LoVo (cell line): Measurements from ENCODE around the gene ZC3H18.
A peak's percentile ranks its signal among the peaks of the same experiment; 100 is the strongest.
"Not testable (repeated sequence)": the region's sequence is repeated elsewhere in the genome, so short reads cannot be mapped to it uniquely, and the experiment has no call there.

Experiments
- DNase-seq: peaks from one replicate; pipeline ENCODE4 v3.0.0-alpha.2; 2016; ENCODE audit warnings: low spot score

Gene ZC3H18

GRCh38 chr16:88654363-88655052 lies 84.3 kb downstream of the ZC3H18 start:
- no peak for DNase-seq

GRCh38 chr16:88655053-88655732 lies 85.0 kb downstream of the ZC3H18 start:
- no peak for DNase-seq

DNA sequence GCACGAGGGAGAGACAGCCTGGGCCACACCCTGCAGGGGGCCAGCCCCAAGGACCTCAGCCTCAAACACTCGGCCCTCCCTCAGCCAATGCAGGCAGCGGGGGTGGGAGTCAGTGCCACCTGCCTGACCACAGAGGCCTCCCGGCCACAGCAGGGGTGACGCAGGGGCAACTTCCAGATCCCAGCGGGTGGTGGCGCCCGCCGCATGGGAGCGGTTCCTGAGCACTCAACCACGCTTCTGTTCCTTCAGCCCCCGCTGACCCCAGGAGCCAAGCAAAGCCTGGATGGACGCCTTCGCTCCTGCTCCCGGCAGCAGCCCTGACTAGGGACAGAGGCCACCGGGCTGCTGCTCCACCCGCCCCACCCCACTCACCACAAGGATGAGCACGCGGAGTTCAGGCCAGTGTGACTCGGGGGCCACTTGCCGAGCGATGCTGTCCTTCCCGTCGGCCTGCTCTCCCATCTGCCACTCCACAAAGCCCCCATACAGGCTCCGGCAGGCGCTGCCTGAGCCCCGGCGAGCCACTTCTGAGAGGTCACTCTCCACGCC lies 85.6 kb downstream of the ZC3H18 start:
- no peak for DNase-seq

DNA sequence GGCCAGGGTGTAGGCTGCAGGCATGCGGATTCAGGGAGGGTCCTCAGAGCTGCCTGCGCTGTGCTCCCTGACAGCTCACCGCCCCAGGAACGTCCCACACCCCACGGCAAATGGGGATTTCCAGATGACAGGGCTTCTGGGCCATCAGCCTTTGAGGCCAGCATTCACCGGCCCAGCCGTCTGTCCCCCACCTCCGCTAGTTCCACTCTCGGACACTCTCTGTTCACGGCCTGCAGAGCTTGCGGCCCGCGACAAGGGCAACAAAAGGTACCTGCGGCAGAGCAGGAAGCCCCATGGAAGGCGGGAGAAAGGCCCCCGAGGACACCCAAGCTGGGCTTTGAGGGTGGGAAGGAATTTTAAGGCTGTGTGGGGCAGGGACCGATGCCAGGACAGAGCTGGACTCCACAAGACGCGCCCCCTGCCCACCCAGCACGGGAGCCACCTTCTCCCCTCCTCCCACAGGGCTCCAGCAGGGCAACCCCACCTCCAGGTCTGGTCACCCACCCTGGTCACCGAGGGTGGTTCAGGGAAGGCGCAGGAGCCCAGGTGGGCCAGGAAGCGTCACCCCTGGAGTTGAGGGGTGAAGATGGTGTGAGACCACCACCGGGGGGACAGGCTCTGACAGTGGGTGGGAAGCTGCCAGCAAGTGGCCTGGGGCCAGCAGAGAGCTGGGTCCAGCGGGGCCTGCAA lies 86.2 kb downstream of the ZC3H18 start:
- DNase-seq, result no peak

- DNase-seq, result no peak
These were observed 87.2 kb downstream of the ZC3H18 start for GRCh38 chr16:88657371-88657770.

DNA sequence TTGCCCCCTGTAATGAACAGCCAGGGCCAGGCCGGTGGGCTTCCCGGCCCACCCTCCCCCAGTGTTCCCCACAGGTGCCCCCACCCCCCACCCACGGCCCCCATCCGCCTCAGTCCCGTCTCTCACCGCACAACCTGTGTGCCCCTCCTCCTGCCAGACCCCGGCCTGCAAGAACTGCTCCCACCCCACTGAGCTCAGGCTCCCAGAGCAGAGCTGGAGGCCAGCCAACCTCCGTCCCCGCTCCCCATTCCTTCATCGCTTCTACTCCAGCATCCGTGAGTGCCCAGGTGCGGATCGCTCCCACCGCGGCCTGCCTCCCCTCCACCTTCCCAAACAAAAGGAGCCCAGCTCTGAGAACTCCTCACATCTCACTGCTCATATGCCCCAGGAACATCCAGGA lies 88.5 kb downstream of the ZC3H18 start:
- DNase-seq, result no peak

DNA sequence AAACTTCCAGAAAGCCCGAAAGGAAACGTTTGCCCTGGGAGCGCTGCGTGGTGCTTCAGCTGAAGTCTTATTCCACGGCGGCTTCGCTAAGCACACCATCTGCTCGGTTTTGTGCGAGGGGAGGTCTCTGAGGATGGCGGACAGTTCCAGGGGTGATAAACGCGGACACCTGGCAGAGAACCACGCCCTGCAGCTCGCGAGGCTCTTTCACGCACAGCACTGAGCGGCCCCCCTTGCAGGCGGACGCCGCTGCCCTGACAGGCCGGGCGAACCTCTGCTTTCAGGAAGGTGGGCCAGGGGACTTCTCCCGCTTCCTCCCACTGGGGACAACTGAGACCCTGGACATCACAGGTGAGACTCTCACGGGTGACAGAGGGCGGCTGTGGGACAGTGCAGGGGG lies 89.0 kb downstream of the ZC3H18 start:
- DNase-seq, result no peak

GRCh38 chr16:88661468-88661867 lies 91.3 kb downstream of the ZC3H18 start:
- DNase-seq, result no peak

DNA sequence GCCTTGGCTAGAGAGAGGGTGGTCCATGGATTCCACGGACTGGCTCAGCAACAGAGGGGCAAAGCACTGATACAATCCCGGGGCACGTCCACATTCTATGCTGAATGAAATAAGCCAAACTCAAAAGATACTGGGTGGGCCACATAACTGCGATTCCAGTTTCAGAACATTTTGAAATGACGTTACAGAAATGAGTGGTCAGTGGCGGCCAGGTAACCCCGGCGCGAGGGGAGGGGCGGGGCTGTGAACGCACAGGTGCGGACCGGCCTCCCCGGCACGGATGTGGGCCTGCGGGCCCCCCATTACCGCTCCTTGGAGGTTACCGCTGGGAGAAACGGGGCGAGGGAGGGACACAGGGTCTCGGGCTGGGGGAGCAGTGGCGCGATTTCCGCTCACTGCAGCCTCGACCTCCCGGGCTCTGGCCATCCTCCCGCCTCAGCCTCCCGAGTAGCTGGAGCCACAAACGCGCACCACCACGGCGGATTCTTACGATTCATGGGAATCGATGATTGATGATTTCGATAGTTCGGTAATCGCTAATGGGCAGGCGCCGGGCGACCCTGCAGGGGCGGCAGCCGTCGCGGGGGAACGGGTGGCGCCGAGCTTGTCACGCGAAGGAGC lies 92.1 kb downstream of the ZC3H18 start:
- no peak for DNase-seq

DNA sequence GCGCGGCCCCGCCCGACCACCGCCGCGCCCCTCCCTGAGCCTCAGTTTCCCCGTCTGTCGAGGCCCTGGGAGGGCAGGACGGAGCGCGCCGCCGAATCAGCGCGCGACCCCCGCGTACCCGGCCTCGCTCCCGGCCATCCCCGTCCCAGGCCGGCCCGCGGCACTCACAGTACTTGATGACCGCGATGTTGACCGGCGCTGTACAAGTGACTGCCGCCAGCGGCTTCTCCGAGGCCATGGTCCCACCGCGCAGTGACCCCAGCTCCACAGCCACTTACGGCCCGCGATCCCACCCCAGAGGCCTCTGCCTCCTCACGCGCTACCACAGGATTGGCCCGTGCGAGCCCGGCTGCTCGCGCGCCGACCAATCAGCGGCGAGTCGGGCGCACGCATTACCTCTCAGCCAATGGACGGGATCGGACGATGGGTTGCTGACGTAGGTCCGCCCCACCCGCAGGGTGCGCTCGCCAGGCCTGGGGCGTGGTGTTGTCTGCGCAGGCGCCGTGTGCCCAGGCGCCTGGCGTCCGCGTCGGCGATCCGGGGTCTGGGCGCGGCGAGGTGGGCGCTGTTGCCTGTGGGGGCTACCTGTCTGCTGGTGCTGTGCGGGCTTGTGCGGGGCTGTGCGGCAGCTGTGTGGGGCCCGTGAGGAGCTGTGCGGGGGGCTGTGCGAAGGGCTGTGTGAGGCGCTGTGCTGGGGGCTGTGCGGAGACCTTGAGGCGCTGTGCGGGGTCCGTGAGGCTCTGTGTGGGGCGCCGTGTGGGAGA lies 92.8 kb downstream of the ZC3H18 start, which contains the start of gene MVD:
TSS of gene MVD (minus strand) at position 249 of the 764 bp plus-strand sequence. CDS start at position 238, 11 bp downstream.
- DNase-seq, result peak; percentile 98

DNA sequence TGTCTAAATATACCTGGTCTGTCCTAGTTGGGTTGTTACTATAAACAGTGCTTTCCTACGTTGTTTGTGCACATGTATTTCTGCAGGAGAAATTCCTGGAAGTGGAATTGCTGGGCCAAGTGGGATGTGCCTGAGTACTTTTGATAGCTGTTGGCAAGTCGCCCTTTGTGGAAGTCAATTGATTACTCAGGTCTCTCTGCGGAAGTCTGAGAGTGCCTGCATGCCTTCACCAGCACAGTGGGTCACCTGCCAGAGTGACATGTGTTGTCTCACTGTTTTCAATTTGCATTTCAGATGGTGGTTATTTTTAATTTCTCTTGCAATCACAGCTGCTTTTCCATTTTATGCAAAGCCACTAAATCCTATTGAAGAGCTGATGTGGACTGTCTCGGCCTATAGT lies 94.9 kb downstream of the ZC3H18 start:
- DNase-seq, result no peak

- no peak for DNase-seq
These were observed 95.4 kb downstream of the ZC3H18 start for GRCh38 chr16:88665570-88665969.

- no peak for DNase-seq
These were observed 97.3 kb downstream of the ZC3H18 start for GRCh38 chr16:88667461-88667860.

DNA sequence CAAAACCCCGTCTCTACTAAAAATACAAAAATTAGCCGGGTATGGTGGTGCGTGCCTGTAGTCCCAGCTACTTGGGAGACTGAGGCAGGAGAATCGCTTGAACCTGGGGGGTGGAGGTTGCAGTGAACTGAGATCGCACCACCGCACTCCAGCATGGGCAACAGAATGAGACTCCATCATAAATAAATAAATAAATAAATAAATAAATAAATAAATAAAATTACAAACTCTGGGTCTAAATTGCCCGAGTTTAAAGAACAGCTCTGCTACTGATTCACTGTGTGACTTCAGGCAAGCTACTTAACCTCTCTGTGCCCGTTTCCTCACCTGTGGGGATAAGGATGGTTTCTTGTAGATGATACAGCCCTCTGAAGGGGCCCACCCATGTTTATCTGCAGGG lies 99.3 kb downstream of the ZC3H18 start:
- DNase-seq, result not testable (repeated sequence)

- DNase-seq, result no peak
These were observed 99.8 kb downstream of the ZC3H18 start for GRCh38 chr16:88669980-88670379.

- DNase-seq, result no peak
These were observed 101.6 kb downstream of the ZC3H18 start for GRCh38 chr16:88671806-88672205.

GRCh38 chr16:88672776-88673175 lies 102.6 kb downstream of the ZC3H18 start:
- no peak for DNase-seq

DNA sequence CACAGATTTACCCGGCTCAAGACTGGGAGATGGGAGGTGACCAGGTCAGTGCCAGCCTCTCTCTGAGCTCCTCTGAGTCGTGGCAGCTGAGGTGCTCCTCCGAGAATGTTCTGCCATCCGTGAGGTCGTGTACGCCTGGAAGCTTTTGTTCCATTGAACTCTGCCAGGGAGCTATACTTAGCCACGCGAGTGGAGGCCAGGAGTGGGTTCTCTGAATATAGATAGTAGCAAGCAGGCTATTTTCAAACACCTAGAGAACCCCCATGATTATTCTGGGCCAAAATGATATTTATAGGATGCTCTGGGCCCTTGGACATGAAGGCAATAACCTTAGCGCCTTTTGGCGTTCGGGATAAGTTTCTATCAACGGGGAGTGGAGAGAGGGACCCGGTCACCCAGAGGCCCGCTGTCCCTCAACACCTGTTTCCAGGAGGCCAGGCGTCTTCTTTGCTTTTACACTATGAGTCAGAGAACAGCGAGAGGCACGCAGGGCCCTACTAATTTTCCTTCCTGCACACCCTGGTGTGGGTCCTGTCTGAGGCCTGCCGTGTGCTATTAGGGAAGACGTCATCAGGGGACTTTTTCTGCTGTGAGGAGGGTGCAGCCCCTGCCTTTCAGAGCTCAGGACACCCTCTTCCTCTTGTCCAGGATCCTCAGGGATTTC lies 103.6 kb downstream of the ZC3H18 start:
- DNase-seq, result no peak

- DNase-seq, result no peak
These were observed 106.5 kb downstream of the ZC3H18 start for GRCh38 chr16:88676502-88677242.

GRCh38 chr16:88677721-88678120 lies 107.5 kb downstream of the ZC3H18 start:
- no peak for DNase-seq
